Stimulated activated CD4-positive, alpha-beta T cell treated with anti-CD3 and anti-CD28 coated beads, Interleukin-15, amount 100 ng/mL, for 1 hour (primary cell): ENCODE measurements around the gene NR2F2.

ENCODE experiments used
- DNase-seq, 2 donors: peaks; one replicate each; pipeline ENCODE4 v3.0.0-alpha.2; 2020; ENCODE audit warnings: low read depth in 1 of 2, low spot score in 1 of 2

NR2F2 gene

DNA sequence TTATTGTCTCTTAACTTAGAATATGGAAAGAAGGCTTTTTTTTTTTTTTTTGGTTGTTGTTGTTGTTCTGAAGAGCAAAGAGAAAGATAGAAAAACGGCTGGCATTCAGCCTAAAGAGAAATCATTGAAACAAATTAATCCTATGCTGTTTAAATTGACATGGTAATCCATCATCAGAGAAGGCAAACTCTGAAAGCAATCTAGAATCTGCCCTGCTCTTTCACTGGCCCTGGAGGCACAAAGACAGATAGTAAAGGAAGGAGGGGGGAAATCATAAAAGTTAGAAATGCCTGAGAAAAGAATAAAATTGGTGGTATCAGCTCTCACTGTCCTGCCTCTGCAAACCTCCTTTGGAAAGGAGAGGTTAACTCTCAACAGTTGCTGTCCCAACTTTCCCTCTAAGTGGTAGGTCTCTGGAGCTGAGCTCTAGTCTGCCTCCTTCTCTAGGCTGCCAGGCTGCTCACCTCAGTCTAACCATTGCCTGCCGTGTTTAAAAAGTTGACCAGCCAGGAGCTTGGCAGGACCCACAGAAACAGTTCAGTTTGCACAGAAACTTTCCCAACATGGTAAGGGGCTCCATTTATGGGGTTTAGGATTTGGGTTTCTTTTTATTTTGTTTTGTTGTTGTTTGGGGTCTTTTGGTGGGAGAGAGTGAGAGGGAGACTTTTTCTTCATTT is 13.4 kb upstream of the NR2F2 start:
- DNase-seq = no peak

- no peak for DNase-seq
Observed at GRCh38 chr15:96320107-96320506, 10.4 kb upstream of the NR2F2 start.

GRCh38 chr15:96320703-96321638 is 9.5 kb upstream of the NR2F2 start:
- no peak for DNase-seq

DNA sequence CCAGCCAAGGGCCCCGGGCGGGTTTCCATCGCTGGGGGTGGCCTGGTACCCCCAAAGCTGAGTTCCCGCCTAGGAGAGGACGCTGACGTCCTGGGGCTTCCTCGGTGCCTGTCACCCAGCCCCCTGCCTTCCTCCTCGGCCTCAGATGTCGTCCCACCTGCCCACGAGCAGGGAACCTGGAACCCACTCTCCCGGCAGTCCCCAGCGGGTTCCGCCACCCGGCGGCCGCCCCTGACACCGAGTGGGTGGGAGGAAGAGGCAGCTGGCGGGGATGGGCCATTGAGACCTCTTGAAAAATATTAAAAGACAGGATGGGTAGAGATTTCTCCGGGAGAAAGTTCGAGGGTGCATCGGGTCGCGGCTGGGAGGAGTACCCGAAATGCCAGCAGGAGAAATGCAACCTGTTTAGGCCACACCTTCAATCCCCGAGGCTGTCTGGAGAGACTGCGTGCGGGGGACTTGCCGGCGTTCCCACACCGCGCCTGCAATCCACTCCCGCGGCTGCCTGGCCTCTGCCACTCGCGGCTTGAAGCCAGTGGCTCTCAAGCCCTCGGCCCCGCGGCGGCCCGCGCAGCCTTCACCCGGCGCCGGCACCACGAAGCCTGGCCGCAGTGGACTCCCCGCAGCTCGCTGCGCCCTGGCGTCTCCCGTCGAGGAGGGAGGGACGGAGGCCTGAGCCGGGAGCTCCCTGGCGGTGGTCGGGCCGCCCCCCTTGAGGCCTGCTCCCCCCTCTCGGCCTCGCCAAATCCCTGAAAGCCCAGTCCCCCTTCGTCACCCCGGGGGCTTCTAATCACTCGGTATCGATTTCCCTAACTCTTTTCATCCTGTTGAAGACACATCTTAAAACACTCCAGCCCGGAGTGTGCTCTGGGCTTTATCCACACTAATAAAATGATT is 8.6 kb upstream of the NR2F2 start:
- no peak for DNase-seq

DNA sequence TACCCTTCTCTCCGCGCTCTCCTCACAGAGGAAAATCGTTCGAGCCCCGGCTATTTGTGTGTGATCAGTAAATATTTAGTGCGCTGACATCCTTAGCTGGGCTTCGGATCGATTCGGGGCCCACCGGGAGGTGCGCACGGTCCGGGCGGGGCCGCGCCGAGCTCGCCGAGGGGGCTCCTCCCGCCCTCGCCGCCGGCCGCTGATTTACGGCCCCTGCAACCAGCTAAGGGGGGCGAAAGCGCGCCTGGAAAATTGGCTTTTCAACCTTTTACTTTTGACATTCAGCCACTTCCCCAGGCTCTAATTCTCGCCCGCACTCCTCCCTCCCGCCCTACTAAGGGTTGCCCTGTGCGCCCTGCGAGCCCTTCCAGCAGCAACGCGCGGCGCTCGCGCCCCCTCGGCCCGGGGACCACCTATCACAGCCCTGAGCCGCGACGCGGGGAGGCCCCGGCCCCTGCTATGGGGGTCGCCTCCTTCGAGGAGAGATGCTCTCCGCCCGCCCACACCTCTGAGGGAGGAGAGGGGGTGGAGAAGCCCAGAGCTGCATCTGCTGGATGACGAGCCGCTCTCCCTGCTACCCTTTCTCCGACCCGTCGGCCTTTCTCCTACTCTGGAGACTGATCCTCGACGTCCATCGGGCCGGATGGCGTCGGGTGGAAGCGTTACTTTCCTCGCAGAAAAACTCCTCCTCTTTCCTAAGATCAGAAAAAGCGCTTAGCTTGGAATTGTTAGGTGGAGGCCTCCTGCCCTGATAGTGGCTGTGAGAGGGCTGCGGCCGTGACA is 7.8 kb upstream of the NR2F2 start:
- no peak for DNase-seq

- DNase-seq = no peak
Observed at GRCh38 chr15:96323319-96324145, 7.0 kb upstream of the NR2F2 start.

DNA sequence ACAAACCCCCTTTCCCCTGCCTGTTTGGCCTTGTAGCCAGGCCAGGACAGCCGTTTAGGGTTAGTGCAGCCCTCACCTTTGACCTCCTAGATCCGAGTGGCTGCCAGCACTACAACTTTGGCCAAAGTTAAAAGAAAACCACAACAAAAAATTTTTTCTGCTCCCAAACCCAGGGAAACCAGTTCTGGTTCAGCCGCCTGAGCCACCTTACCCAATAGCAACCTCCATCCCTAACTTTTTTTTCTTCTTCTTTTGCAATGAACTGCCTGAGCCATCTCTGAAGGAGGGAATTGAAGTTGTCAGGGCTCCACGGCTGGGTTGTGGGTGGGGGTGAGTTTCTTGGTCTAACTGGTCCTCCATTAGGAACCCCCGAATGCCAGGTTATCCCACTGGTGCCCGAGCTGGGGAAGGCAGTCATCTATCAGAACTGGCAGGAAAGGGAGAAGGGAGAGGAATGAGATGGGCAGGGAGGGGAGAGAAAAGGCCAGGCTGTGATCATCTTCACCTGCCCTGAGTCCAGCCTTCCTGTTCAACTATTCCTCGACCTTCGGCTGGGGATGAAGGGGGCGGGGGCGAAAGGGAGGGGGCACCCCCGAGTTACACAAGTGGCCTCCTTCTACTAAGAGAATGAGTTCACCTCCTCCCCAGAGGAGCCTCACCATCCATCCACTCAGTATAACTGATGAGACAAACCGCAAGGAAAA is 6.2 kb upstream of the NR2F2 start:
- no peak for DNase-seq

DNA sequence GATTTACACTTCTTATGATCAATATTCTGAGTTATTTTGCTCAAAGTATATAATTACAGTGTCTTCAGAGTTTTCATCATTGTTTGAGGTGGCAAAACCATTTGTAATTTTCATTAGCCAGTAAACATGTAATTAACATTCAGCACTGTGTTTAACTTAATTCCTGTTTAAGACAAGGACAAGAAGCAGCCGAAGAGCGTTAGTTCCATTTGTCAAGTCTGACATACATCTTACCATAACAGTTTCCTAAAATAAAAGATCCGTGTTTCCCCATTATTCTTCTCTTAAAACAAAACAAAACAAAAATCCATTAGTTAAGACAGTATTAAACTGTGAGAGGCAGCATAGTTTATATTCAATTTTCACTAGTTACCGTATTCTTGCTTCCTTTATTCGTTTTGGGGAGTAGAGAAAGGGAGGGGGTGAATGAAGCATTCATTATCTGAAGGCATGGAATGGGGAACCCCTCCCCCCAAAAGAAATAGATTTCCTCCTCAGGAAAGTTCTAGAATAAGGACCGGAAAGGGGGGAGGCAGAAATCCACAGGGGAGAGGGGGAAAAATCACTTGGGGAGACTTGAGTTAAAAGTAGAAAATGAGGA is 5.5 kb upstream of the NR2F2 start:
- no peak for DNase-seq

DNA sequence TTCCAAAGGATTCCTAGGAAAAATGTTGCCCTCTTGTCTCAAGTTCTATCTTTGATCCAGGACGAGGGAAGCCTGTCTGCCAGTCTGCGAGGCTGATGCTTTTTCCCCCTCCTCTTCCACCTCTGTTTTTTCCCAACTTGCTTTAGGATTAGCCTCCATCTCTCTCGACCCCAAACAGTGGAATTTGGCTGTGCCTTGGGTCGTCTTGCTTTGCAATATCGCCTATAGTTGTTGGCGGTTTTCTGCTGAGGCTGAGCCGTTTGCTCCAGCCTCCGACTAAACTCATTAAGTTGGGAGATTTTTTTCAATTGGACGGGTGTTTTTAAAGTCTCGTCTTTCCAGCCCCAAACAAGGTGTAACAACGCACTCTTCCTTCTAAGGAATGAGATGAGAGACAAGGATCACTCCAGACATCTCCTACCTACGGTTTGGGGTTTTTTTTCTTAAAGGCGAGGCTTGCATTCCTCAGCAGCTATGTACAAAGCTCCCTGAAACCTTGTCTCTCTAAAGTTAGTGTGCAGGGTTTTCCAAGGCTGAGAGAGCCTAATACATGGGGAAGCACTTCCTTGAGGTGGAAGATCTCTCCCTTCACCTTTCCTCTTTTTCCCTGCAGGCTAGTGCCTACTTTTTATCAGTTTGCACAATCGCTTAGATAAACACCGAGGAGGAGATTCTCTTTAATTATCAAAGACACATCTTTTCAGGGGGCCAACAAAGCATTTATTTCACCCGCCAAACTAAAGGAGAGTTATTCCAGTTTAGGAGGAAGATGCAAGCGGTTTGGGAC is 4.8 kb upstream of the NR2F2 start:
- DNase-seq = no peak

DNA sequence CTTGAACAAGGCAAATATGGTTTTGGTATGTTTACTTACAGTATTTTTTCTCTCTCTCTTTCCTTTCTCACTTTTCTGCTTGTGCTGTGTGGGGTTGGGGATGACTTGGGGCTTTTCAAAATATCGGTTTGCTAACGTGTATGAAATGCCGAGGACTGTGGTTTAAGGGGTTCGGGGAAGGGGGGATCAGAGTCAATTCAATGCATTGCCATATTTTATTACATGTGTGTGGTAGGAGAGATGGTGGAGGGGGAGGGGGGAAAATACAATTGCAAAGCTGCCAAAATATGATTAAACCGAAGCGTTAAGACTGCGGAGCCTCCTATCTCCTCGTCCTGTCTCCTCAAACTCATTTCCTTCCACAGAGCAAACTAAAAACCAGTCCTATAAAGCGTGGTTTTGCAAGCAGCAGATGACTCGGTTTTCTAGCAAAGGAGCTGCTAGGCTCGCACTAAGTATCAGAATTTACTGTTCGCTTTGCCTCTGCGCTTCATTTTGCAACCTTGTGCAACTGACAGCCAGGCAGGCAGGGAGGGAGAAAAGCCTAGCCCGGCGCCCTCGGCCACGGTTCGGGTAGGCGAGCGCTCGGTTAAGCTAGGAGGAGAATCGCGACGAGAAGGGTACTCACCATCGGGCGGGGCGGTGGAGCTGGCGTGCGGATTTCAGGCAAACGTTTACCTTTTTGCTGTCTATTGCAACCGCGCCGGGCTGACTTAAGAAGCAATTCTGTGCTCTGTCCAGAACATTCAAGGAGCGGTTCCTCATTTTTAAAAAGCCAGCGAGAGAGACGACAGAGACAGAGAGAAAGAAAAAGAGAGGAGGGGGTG is 4.0 kb upstream of the NR2F2 start:
- DNase-seq = no peak

DNA sequence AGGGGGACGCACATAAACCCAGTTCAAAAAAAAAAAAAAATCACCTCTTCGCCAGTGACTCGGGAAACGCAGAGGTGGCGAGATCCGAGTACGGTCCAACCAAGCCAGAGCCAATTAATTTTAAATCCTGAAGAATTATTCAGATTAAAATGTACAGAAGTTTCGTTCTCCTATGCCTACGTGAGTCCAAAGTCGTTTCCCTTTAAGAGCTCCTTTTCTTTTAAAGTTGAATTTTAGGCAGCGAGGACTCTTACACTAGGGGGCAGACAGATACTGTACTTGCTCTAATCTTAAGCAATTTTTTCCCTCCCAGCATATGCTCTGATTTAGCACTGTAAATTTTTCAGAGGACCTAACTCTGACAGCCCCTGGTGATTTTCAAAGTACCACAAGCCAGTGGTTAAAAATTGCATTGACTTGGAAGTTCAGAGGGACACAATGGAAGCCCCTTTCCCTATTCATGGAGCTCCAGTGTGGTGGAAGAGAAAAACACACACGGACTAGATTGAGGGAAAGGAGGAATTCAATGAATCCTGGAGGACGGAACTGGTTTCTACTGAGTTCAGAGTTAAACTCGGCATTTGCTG is 3.3 kb upstream of the NR2F2 start:
- no peak for DNase-seq

DNA sequence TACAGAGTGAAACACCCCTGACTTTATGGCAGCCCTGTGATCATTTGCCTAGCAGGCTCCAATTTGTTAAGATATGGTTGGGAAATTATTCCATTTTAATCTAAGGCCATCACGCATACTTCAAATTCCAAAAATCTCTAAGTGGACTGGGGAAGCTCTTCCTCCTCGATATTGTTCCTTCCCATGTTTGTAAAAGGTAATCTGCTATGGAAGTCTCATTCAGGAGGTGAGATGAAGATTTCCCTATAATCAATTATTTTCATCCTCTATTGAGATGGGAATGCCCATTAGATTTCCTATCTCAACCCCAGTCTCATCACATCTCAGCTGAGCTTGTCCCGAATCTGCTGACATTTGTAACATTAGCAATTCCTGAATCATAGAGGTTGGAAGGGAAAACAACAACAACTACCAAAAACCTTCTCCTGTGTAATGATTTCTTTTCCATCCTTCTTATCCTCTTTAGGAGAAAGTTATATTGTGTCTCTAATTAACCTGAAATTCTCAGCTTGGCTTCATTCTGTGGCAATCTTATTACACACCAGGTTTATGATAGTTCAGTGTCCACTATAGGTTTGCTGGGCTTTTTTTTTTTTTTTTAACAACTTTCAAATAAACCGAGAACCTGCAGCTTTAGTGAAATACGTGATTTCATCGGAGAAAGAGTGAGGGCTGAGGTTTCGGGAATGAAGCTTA is 2.2 kb upstream of the NR2F2 start:
- no peak for DNase-seq

DNA sequence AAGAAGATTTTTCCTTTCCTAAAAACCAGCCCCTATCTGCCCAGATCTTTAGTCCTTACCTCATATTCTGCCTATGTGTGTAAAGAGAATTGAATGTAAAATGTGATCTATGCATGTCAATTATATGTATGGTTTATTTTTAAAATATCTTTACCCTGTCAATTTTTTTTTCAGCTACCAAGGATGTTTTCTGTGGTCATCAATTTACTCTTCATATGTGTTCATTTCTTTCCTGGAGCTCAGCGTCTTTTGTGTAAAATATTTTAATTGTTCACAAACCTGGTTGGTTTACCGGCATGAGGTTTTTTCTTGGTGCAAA is 1.7 kb upstream of the NR2F2 start:
- no peak for DNase-seq

- no peak for DNase-seq
Observed at GRCh38 chr15:96329403-96329981, 1.0 kb upstream of the NR2F2 start.

DNA sequence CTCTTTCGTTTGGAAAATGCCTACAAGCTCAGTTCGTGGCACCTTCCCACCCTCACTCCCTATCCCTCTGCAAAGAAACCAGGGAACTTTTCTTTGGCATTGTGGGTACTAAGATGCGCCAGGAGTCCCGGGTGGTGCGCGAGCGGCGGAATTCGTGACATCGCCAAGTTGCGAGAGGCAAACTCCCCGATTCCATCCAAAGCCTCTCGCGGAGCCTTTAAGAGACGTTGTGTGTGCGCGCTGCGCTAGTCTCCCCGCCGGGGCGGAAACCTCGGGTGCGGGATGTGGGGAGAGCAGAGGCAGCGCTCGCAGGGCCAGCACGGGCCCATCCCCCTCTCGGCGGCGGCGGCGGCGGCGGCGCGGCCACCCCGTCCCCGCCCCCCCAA is 443 bp upstream of the NR2F2 start:
- no peak for DNase-seq
